Osteocyte (in vitro differentiated cells): Measurements from ENCODE around the gene RBM48. TPM values are rescaled to one million over a fixed set of nuclear protein-coding genes. Genes with fewer than 3 reads are reported as not detected.

Source experiments
- DNase-seq: peaks from one replicate; pipeline ENCODE4 v3.0.0; 2021; ENCODE audit warnings: mixed read lengths; ENCODE audit not compliant: unreplicated experiment; ENCODE audit errors: extremely low spot score
- H3K27ac Mint-ChIP-seq: one replicate; pipeline ENCODE4 v1.8.0; 2021; ENCODE audit warnings: mild to moderate bottlenecking, mixed read lengths; ENCODE audit not compliant: unreplicated experiment
- H3K27me3 Mint-ChIP-seq: one replicate; pipeline ENCODE4 v1.8.0; 2021; ENCODE audit warnings: mixed read lengths; ENCODE audit not compliant: unreplicated experiment
- H3K36me3 Mint-ChIP-seq: one replicate; pipeline ENCODE4 v1.8.0; 2021; ENCODE audit warnings: mixed read lengths; ENCODE audit not compliant: unreplicated experiment
- H3K4me1 Mint-ChIP-seq: one replicate; pipeline ENCODE4 v1.8.0; 2021; ENCODE audit warnings: mixed read lengths; ENCODE audit not compliant: unreplicated experiment
- H3K4me3 Mint-ChIP-seq: one replicate; pipeline ENCODE4 v1.8.0; 2021; ENCODE audit warnings: mild to moderate bottlenecking, moderate library complexity, mixed read lengths; ENCODE audit not compliant: unreplicated experiment
- H3K9me3 Mint-ChIP-seq: one replicate; pipeline ENCODE4 v1.8.0; 2021; ENCODE audit warnings: mixed read lengths; ENCODE audit not compliant: unreplicated experiment
- CTCF ChIP-seq: fragments of 200-600 bp; sonication (generic); IDR thresholded peaks from 2 replicates; pipeline ENCODE4 v1.5.0; 2021; ENCODE audit warnings: antibody characterized with exemption, mild to moderate bottlenecking, moderate library complexity
- total RNA-seq: library from RNA; stranded (reverse); gene quantifications from 2 replicates; pipeline ENCODE4 v1.2.1, GENCODE V29; 2021

The RBM48 gene
- total RNA-seq, 1 donor from 2014 or later = 15.5 TPM

DNA sequence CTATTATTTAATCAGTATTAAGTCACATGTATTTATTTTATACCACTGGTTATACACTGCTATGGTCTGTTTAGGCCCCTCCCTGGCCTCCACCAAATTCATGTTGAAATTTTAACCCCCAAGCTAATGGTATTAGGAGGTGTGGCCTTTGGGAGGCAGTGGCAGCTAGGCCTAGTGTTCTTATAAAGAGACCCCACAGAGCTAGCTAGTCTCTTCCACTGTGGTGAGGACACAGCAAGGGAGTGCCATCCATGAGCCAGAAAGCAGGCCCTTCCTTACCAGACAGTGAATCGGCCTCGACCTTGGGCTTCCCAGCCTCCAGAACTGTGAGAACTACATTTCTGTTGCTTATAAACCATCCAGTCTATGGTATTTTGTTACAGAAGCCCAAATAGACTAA is 28.7 kb downstream of the RBM48 start:
- Mint-ChIP-seq H3K36me3 (peaks cover 13% of the 10 kb centered on the region), H3K27me3 (peaks cover 6% of the 10 kb centered on the region), H3K9me3 (no peaks in the 10 kb centered on the region), H3K27ac (no peak overlapping the region), H3K4me1 (no peaks in the 10 kb centered on the region), H3K4me3 (no peak overlapping the region)
- TF ChIP-seq CTCF = no peak
- DNase-seq = no peak

GRCh38 chr7:92557808-92558362 is 29.3 kb downstream of the RBM48 start:
- Mint-ChIP-seq H3K27ac (no peak overlapping the region), H3K27me3 (peaks cover 4% of the 10 kb centered on the region), H3K36me3 (peaks cover 15% of the 10 kb centered on the region), H3K4me3 (no peak overlapping the region), H3K4me1 (no peaks in the 10 kb centered on the region), H3K9me3 (no peaks in the 10 kb centered on the region)
- no peak for TF ChIP-seq CTCF
- no peak for DNase-seq

GRCh38 chr7:92560602-92561001 is 32.0 kb downstream of the RBM48 start:
- no peak for DNase-seq
- no peaks in the 10 kb centered on the region for H3K27me3 Mint-ChIP-seq
- no peaks in the 10 kb centered on the region for H3K9me3 Mint-ChIP-seq
- no peak for TF ChIP-seq CTCF
- H3K27ac Mint-ChIP-seq = no peak overlapping the region
- peaks cover 27% of the 10 kb centered on the region for H3K36me3 Mint-ChIP-seq
- H3K4me3 Mint-ChIP-seq = no peak overlapping the region
- H3K4me1 Mint-ChIP-seq = no peaks in the 10 kb centered on the region

DNA sequence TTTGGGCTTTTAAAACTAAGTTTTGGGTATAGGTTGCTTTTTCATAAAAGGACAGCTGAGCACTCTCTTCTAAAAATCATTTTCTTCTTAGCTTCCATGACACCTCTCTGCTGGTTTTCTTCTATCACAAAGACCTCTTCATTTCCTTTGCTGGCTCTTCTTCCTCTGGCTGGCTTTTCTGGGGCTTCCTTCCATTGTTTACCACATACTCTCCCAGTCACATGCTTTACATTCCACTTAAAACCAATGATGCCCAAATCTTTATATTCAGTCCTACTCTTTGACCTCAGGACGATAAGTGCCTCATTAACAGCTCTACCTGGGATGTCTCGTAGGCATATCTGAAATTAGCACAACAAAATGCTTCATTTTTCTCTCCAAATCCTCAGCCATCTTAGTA is 34.8 kb downstream of the RBM48 start:
- TF ChIP-seq CTCF = no peak
- Mint-ChIP-seq H3K36me3 (peaks cover 41% of the 10 kb centered on the region), H3K4me1 (no peaks in the 10 kb centered on the region), H3K4me3 (no peak overlapping the region), H3K27me3 (no peaks in the 10 kb centered on the region), H3K9me3 (no peaks in the 10 kb centered on the region), H3K27ac (no peak overlapping the region)
- no peak for DNase-seq

DNA sequence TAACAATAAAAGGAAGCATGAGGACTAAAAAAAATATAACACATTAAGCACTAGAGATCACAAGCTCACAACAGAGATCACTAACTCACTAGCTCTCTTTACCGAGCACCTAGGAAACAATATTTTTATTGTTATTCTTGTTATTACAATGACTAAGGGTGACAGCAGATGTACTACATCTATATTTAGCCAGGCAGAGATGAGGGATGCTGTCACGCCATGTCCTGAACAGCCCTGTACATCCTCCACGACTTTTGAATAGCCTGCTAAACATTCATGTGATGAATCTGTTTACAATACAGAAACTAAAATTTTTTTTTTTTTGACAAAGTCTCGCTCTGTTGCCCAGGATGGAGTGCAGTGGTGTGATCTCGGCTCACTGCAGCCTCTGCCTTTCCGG is 38.9 kb downstream of the RBM48 start:
- Mint-ChIP-seq H3K9me3 (no peaks in the 10 kb centered on the region), H3K36me3 (peaks cover 41% of the 10 kb centered on the region), H3K4me1 (no peaks in the 10 kb centered on the region), H3K4me3 (no peak overlapping the region), H3K27me3 (no peaks in the 10 kb centered on the region), H3K27ac (no peak overlapping the region)
- no peak for DNase-seq
- no peak for TF ChIP-seq CTCF
